AG09309 (cell line): Measurements from ENCODE around the gene CCDC152.

Source experiments
- DNase-seq: peaks from one replicate; pipeline ENCODE4 v3.0.0-alpha.2; 2010; ENCODE audit warnings: low read depth
- H3K4me3 ChIP-seq: 2 replicates; pipeline ENCODE4 v1.5.1; 2011; ENCODE audit warnings: mild to moderate bottlenecking, low read depth, low read length, moderate library complexity; ENCODE audit not compliant: control insufficient read depth
- TF ChIP-seq, protein P1 (sequence below): IDR thresholded peaks from 2 replicates; pipeline ENCODE4 v1.5.1; 2011; ENCODE audit warnings: mild to moderate bottlenecking, low read depth, low read length, inconsistent platforms; ENCODE audit not compliant: insufficient read depth, control insufficient read depth; ENCODE audit errors: missing control alignments

The CCDC152 gene

DNA sequence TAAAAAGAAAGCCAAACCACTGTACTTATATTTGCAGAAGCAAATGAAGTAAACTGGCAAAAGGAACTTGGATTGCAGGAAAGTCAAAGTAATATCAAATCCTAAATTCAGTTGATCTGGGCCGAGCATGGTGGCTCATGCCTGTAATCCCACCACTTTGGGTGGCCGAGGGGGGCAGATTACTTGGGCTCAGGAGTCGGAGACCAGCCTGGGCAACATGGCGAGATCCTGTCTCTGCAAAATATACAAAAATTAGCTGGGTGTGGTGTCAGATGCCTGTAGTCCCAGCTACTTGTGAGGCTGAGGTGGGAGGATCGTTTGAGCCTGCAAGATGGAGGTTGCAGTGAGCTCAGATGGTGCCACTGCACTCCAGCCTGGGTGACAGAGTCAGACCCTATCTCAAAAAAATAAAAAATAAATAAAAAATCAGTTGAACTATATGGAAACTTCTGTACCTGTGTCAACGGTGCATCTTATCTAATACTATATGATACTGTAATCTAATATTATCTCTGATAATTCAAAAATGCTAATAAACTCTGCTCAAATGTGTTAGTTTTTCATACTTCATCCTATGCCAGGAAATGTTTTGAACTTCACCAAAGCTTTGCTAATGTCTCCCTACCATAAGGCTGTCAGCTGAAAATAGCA, 45.0 kb downstream of the CCDC152 start:
- H3K4me3 ChIP-seq: no peak overlapping the region
- TF ChIP-seq, protein P1, sequence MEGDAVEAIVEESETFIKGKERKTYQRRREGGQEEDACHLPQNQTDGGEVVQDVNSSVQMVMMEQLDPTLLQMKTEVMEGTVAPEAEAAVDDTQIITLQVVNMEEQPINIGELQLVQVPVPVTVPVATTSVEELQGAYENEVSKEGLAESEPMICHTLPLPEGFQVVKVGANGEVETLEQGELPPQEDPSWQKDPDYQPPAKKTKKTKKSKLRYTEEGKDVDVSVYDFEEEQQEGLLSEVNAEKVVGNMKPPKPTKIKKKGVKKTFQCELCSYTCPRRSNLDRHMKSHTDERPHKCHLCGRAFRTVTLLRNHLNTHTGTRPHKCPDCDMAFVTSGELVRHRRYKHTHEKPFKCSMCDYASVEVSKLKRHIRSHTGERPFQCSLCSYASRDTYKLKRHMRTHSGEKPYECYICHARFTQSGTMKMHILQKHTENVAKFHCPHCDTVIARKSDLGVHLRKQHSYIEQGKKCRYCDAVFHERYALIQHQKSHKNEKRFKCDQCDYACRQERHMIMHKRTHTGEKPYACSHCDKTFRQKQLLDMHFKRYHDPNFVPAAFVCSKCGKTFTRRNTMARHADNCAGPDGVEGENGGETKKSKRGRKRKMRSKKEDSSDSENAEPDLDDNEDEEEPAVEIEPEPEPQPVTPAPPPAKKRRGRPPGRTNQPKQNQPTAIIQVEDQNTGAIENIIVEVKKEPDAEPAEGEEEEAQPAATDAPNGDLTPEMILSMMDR: no peak
- no peak for DNase-seq

DNA sequence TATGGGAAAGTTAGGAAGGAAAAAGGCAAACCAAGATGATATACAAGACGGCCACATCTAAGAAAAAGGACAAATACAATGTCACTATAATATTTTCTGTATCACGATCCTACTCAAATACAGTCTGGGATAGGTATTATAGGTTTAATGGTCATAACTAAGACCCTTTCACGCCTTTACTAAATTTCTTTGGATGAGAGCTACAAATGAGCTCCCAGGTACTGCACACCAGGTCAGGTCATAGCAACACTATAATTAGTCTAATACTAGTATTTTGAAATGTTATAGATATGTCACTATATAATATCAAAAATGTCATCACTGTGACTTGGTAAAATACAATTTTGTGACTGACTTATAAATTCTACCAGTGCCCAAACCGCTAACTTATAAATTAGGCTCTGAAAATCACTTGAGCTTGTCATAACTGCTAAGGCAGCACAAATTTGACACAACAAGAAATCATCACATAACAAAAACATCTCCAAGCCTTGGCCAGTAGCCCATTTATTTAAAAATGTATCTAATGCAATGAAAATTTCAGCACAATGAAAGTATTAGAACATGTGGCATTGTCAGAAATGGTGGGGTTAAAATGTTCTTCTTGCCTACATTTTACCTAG, 48.2 kb downstream of the CCDC152 start:
- H3K4me3 ChIP-seq: no peak overlapping the region
- TF ChIP-seq, protein P1: no peak
- DNase-seq: no peak

DNA sequence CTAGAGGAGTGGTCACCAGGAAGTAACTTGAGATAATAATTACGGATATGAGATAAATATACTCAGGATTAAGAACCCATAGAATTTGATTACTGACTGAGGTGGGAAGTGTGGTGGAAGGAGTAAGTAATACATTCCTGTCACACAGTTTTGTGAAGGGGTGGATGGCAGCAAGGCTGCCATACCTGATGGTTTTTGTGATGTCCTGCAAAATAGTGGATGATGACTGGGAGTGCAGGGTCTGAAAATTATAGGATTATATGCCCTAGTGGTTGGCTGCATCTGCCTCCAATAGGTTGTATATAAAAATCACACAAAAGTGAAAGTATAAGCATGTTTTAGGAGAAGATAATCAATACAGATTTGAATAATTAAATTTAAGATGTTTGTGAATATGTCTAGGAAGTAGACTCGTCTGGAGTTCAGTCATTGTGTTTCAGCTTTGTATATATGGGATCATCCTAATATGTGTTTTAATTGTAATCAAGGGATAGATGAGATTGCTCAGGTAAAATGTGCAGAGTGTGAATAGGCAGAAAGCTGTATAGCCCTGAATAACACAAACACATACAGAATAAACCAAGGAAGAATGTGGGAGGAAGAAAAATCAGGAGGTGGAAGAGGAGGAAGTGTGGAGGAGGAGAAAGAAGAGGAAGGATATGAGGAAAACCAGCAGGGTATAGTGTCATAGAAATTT, 49.5 kb downstream of the CCDC152 start:
- no peak overlapping the region for H3K4me3 ChIP-seq
- no peak for DNase-seq
- TF ChIP-seq, protein P1: no peak

DNA sequence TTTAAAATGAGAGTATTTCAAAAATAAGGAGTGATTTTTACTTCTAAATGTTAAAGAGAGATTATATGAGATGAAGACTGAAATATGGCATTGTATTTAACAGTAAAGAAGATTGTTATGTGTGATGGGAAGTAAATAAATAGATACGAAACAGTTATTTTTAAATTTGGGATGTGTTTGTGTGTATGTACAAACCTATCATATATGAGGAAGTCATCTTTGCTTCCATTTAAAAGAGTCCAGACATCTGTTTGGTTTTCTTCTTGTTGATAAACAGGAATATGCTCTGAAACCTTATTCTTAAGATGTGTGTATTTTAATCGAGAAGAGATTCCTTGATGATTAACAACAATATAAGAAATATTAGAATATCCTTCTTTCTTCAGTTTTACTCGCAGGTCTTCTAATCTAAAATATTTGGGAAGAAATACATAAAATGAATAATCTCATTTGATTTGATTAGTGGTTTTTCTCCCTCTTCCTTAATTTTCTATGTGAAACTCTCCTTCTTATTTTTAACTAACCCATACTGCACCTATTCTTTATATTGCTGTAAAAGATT, 50.2 kb downstream of the CCDC152 start:
- TF ChIP-seq, protein P1: no peak
- H3K4me3 ChIP-seq: no peak overlapping the region
- DNase-seq: no peak

DNA sequence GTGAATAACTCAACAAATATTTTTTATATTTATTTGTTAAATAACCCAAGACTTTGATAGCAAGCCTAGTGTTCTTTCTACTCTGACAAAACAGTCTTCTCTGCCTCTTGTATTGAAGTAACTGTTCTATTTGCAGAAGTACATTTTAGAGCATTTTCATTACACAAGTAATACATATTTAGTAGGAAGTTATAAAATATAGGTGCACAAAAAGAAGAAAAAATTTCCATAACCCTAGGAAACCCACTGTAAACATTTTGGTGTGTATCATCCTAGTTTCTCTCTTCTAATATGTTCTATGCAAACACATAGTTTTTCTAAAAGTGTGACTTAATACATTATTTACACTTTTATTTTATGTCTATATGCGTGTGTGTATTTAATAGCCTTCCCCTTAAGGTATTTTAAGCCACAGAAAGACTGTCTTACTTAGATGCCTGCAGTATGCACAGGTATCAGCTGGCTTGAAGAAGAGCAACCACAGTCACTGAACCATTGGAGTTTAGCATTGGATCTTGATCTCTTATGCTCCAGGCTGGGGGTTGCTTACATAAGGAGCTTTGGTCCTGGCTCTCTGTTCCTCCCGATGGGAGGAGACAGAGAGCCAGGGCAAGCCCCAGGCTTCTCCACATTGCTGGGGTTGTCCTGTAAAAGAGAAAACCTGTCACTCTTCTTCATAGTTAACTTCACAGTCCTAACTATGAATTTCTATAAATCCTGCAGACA, 51.3 kb downstream of the CCDC152 start:
- no peak for DNase-seq
- TF ChIP-seq, protein P1: no peak
- no peak overlapping the region for H3K4me3 ChIP-seq
